ENCODE results near the gene IDH2.

IDH2 gene

GRCh38 chr15:90042356-90042755 lies 59.9 kb downstream of the IDH2 start (continued):
- no peak for TF ChIP-seq ZBTB11 (tag by site-specific recombination; conservative IDR thresholded peaks at IDR 0.05; ENCODE audit: low read depth)
- TF ChIP-seq ZNF155 (tag by site-specific recombination; IDR thresholded peaks at IDR 0.05): no peak
- TF ChIP-seq ZNF629 (tag by site-specific recombination; IDR thresholded peaks at IDR 0.05): no peak
- TF ChIP-seq ZNF23 (tag by site-specific recombination; IDR thresholded peaks at IDR 0.05; ENCODE audit: borderline replicate concordance): no peak
- no peak for TF ChIP-seq ZNF266 (tag by site-specific recombination; IDR thresholded peaks at IDR 0.05; ENCODE audit: low read depth)
- TF ChIP-seq ZNF837 (tag by site-specific recombination; IDR thresholded peaks at IDR 0.05): no peak
- TF ChIP-seq ZBTB26 (tag by site-specific recombination; optimal IDR thresholded peaks at IDR 0.05): no peak
- no peak for TF ChIP-seq ZNF398 (tag by site-specific recombination; IDR thresholded peaks at IDR 0.05)
- TF ChIP-seq ZNF239 (tag by site-specific recombination; IDR thresholded peaks at IDR 0.05): no peak

GRCh38 chr15:90040618-90041017 lies 61.6 kb downstream of the IDH2 start:
- Histone ChIP-seq H3K36me3 (ENCODE audit: control insufficient read depth in 2 of 2, insufficient read depth in 1 of 2, low read length in 2 of 2) (no peaks in the 10 kb centered on the region), H3K27ac (ENCODE audit: extremely low read depth, low read depth, low read length) (no peak overlapping the region), H3K4me3 (ENCODE audit: low read depth, low read length) (no peak overlapping the region), H3K9me3 (ENCODE audit: control insufficient read depth, insufficient read depth, low read depth, low read length) (no peaks in the 10 kb centered on the region), H3K4me1 (ENCODE audit: control insufficient read depth, insufficient read depth, low read length) (0 out of 2 replicates have a peak, but pooled peaks cover under 1% of the 10 kb centered on the region)
- no peak for TF ChIP-seq ZNF23 (tag by site-specific recombination; IDR thresholded peaks at IDR 0.05; ENCODE audit: borderline replicate concordance)
- ChIA-PET POLR2A (no interaction called here), CTCF (interaction anchor here (1.0 kb wide), 1 partner anchor 31 kb away, joined by 3 read pairs; no protein-coding TSS in a partner anchor)

GRCh38 chr15:90039996-90040395 lies 62.3 kb downstream of the IDH2 start:
- POLR2A ChIA-PET: no interaction called here
- TF ChIP-seq ZNF350 (tag by site-specific recombination; IDR thresholded peaks at IDR 0.05) (no peak), KLF9 (tag by site-specific recombination; IDR thresholded peaks at IDR 0.05; ENCODE audit: low read depth) (no peak), HIC1 (tag by site-specific recombination; IDR thresholded peaks at IDR 0.05) (no peak), ZNF354C (tag by site-specific recombination; IDR thresholded peaks at IDR 0.05; ENCODE audit: borderline replicate concordance, low read depth) (no peak), PBX3 (CRISPR knock-in tag; IDR thresholded peaks at IDR 0.05) (no peak), ZSCAN16 (tag by site-specific recombination; IDR thresholded peaks at IDR 0.05) (no peak), ZNF202 (tag by site-specific recombination; IDR thresholded peaks at IDR 0.05; ENCODE audit: borderline replicate concordance) (no peak), ZNF791 (tag by site-specific recombination; IDR thresholded peaks at IDR 0.05) (no peak), TCF7L2 (IDR thresholded peaks at IDR 0.05; ENCODE audit: borderline replicate concordance, low read depth, low read length) (no peak), SCRT2 (tag by site-specific recombination; IDR thresholded peaks at IDR 0.05) (no peak), ZNF311 (tag by site-specific recombination; IDR thresholded peaks at IDR 0.05; ENCODE audit: borderline replicate concordance) (no peak), YY2 (tag by site-specific recombination; IDR thresholded peaks at IDR 0.05) (no peak), ZNF19 (tag by site-specific recombination; IDR thresholded peaks at IDR 0.05; ENCODE audit: low read depth) (no peak), ZNF155 (tag by site-specific recombination; IDR thresholded peaks at IDR 0.05) (no peak), ZNF624 (tag by site-specific recombination; IDR thresholded peaks at IDR 0.05) (no peak), ZNF626 (tag by site-specific recombination; IDR thresholded peaks at IDR 0.05) (no peak)
- Histone ChIP-seq H3K9me3 (ENCODE audit: control insufficient read depth, insufficient read depth, low read depth, low read length) (no peaks in the 10 kb centered on the region), H3K36me3 (ENCODE audit: control insufficient read depth in 2 of 2, insufficient read depth in 1 of 2, low read length in 2 of 2) (no peaks in the 10 kb centered on the region), H3K4me1 (ENCODE audit: control insufficient read depth, insufficient read depth, low read length) (peaks cover 3% of the 10 kb centered on the region; the same call in 1 of the 2 replicates), H3K4me3 (ENCODE audit: low read depth, low read length) (no peak overlapping the region), H3K27ac (ENCODE audit: extremely low read depth, low read depth, low read length) (no peak overlapping the region)
- CTCF ChIA-PET: interaction anchor here (1.0 kb wide), 2 partner anchors 32 to 144 kb away, joined by 3 read pairs; no protein-coding TSS in a partner anchor
